IMR-90 (cell line): ENCODE measurements around the gene INCA1. TPM values are rescaled to one million over a fixed set of nuclear protein-coding genes. Genes with fewer than 3 reads are reported as not detected.

Experiments
- ATAC-seq: fragments of 200-7000 bp; cut with Tn5 transposase; 2 replicates; pipeline ENCODE4 v1.9.1; 2020; ENCODE audit warnings: low read depth, mild to moderate bottlenecking, moderate library complexity
- BruUV-seq: library from RNA; stranded (reverse); fragments of 400-500 nt; replicated peaks from 2 replicates; lab custom pipeline; 2021; lab: Mats Ljungman, UMichigan
- CTCF ChIA-PET: fragments of 300-600 bp; formaldehyde crosslinking; extraction: SDS; loops from one replicate; lab custom pipeline; 2021; ENCODE audit warnings: antibody characterized with exemption; lab: Yijun Ruan, JAX
- POLR2A ChIA-PET: fragments of 300-600 bp; sonication (Branson Sonifier 250); formaldehyde crosslinking; loops from one replicate; lab custom pipeline; 2022; ENCODE audit warnings: antibody characterized with exemption; ENCODE audit not compliant: unreplicated experiment; lab: Charles Lee
- DNase-seq: peaks from one replicate; pipeline ENCODE4 v3.0.0; 2013
- H2AFZ ChIP-seq: replicated peaks from 2 replicates; pipeline ENCODE3; 2013; ENCODE audit warnings: low read length, mild to moderate bottlenecking; ENCODE audit not compliant: poor library complexity
- H2AK5ac ChIP-seq: 2 replicates; pipeline ENCODE4 v1.6.1; 2013; ENCODE audit warnings: low read depth, low read length, inconsistent platforms
- H2AK9ac ChIP-seq: replicated peaks from 2 replicates; pipeline ENCODE3; 2013; ENCODE audit warnings: mild to moderate bottlenecking, low read depth, low read length, moderate library complexity; ENCODE audit not compliant: poor library complexity
- H2BK120ac ChIP-seq: 2 replicates; pipeline ENCODE4 v1.6.1; 2013; ENCODE audit warnings: low read depth, low read length, inconsistent platforms
- H2BK15ac ChIP-seq: 3 replicates; pipeline ENCODE4 v1.6.1; 2013; ENCODE audit warnings: low read depth, low read length, inconsistent platforms
- H2BK20ac ChIP-seq: 2 replicates; pipeline ENCODE4 v1.6.1; 2013; ENCODE audit warnings: low read depth, mild to moderate bottlenecking, inconsistent platforms, low read length, moderate library complexity
- H2BK5ac ChIP-seq: 2 replicates; pipeline ENCODE4 v1.6.1; 2013; ENCODE audit warnings: mild to moderate bottlenecking, low read depth, low read length, inconsistent platforms; ENCODE audit not compliant: poor library complexity, severe bottlenecking
- H3K14ac ChIP-seq: replicated peaks from 2 replicates; pipeline ENCODE4 v1.6.1; 2013; ENCODE audit warnings: low read depth, low read length, inconsistent platforms
- H3K18ac ChIP-seq: 2 replicates; pipeline ENCODE4 v1.6.1; 2013; ENCODE audit warnings: low read depth, low read length, control low read depth
- H3K23ac ChIP-seq: 2 replicates; pipeline ENCODE4 v1.6.1; 2013; ENCODE audit warnings: low read depth, low read length, inconsistent platforms
- H3K27ac ChIP-seq: 2 replicates; pipeline ENCODE4 v1.5.1; 2013; ENCODE audit warnings: mild to moderate bottlenecking, control low read depth, low read length; ENCODE audit not compliant: insufficient read depth
- H3K27me3 ChIP-seq: 2 replicates; pipeline ENCODE4 v1.6.1; 2013; ENCODE audit warnings: low read length; ENCODE audit not compliant: control insufficient read depth, insufficient read depth
- H3K36me3 ChIP-seq: 2 replicates; pipeline ENCODE4 v1.6.1; 2013; ENCODE audit warnings: low read length, mixed read lengths; ENCODE audit not compliant: control insufficient read depth, insufficient read depth
- H3K4ac ChIP-seq: 2 replicates; pipeline ENCODE4 v1.6.1; 2013; ENCODE audit warnings: low read depth, low read length, inconsistent platforms
- H3K4me1 ChIP-seq: 2 replicates; pipeline ENCODE4 v1.6.1; 2013; ENCODE audit warnings: low read length, mixed read lengths; ENCODE audit not compliant: control insufficient read depth, insufficient read depth
- H3K4me2 ChIP-seq: 2 replicates; pipeline ENCODE4 v1.6.1; 2013; ENCODE audit warnings: low read depth, mild to moderate bottlenecking, control low read depth, low read length, moderate library complexity
- H3K4me3 ChIP-seq: 2 replicates; pipeline ENCODE4 v1.5.1; 2013; ENCODE audit warnings: low read depth, mild to moderate bottlenecking, control low read depth, low read length, moderate library complexity; ENCODE audit not compliant: insufficient read depth
- H3K56ac ChIP-seq: 2 replicates; pipeline ENCODE4 v1.6.1; 2013; ENCODE audit warnings: low read length, inconsistent platforms; ENCODE audit not compliant: insufficient read depth; ENCODE audit errors: extremely low read depth
- H3K79me1 ChIP-seq, 2 experiments: 2 replicates each; pipeline ENCODE4 v1.6.1; 2013; ENCODE audit warnings: low read length in 2 of 2, inconsistent platforms in 1 of 2, low read depth in 1 of 2
- H3K9ac ChIP-seq: 2 replicates; pipeline ENCODE4 v1.6.1; 2013; ENCODE audit warnings: low read depth, low read length, control low read depth
- H3K9me1 ChIP-seq: 2 replicates; pipeline ENCODE4 v1.6.1; 2013; ENCODE audit warnings: low read length, inconsistent platforms; ENCODE audit not compliant: insufficient read depth
- H3K9me3 ChIP-seq: 2 replicates; pipeline ENCODE4 v1.6.1; 2013; ENCODE audit warnings: low read length; ENCODE audit not compliant: control insufficient read depth, insufficient read depth
- H4K20me1 ChIP-seq: 2 replicates; pipeline ENCODE4 v1.6.1; 2013; ENCODE audit warnings: low read length, inconsistent platforms; ENCODE audit not compliant: insufficient read depth
- H4K5ac ChIP-seq: 2 replicates; pipeline ENCODE4 v1.6.1; 2013; ENCODE audit warnings: mild to moderate bottlenecking, low read depth, low read length, control low read depth
- H4K8ac ChIP-seq, 2 experiments: 2 replicates each; pipeline ENCODE4 v1.6.1; 2013; ENCODE audit warnings: low read depth in 2 of 2, low read length in 2 of 2, control low read depth in 1 of 2, inconsistent platforms in 1 of 2
- H4K91ac ChIP-seq: 2 replicates; pipeline ENCODE4 v1.6.1; 2013; ENCODE audit warnings: low read depth, low read length, inconsistent platforms; ENCODE audit not compliant: insufficient read depth
- CEBPB ChIP-seq: IDR thresholded peaks from 2 replicates; pipeline ENCODE4 v1.6.1; 2012; ENCODE audit warnings: low read depth, low read length, improper control_type of control experiment
- POLR2A ChIP-seq: IDR thresholded peaks from 2 replicates; pipeline ENCODE4 v1.6.1; 2012; ENCODE audit warnings: mild to moderate bottlenecking, low read depth, low read length
- RAD21 ChIP-seq: IDR thresholded peaks from 2 replicates; pipeline ENCODE4 v1.6.1; 2012; ENCODE audit warnings: low read length, improper control_type of control experiment
- WGBS, 2 experiments: methylation state at CpG; one replicate each; pipeline versions ENCODE4 v1.1.5 to v1.1.7; 2013; ENCODE audit warnings: missing lambda C conversion rate in 2 of 2; ENCODE audit not compliant: insufficient read length in 1 of 2; ENCODE audit errors: extremely low coverage in 2 of 2; 5-methylcytosine and 5-hydroxymethylcytosine counted together
- dilution Hi-C: fragments of 300-500 bp; cut with HindIII; formaldehyde crosslinking; loops from one replicate; pipeline ENCODE4 v1.14.3; 2018; ENCODE audit warnings: low sequenced_read_pairs; ENCODE audit not compliant: unreplicated experiment
- in situ Hi-C: fragments of 300-500 bp; cut with MboI; formaldehyde crosslinking; loops from 3 replicates; pipeline ENCODE4 v1.14.3; 2019; ENCODE audit warnings: low sequenced_read_pairs, inconsistent platforms, mixed read lengths
- intact Hi-C: fragments of 100-400 bp; cut with micrococcal nuclease; formaldehyde crosslinking; loops from 2 replicates; pipeline ENCODE4 v1.10.0; 2022
- polyA plus RNA-seq, 3 experiments: library from polyadenylated mRNA; depleted of rRNA; stranded (reverse); fragments of >200 nt; gene quantifications; 2 replicates each; pipeline ENCODE4 v1.2.3, GENCODE V29; 2012; ENCODE audit warnings: low replicate concordance in 1 of 3
- total RNA-seq: library from RNA; depleted of rRNA; stranded (reverse); fragments of >200 nt; gene quantifications from 2 replicates; pipeline ENCODE4 v1.2.3, GENCODE V29; 2012

The INCA1 gene
- total and polyA plus RNA-seq, 2 of the 4 experiments (the other 2 are of a cell fraction): 0.18 to 0.51 TPM

- no peak overlapping the region for H3K4ac ChIP-seq
- no peak overlapping the region for H3K14ac ChIP-seq
- DNase-seq (no peak), ATAC-seq (no peak)
- no peak overlapping the region for H3K27ac ChIP-seq
- peaks cover 3% of the 10 kb centered on the region; the same call in 1 of the 2 replicates for H4K20me1 ChIP-seq
- H2BK20ac ChIP-seq: no peak overlapping the region
- H3K4me1 ChIP-seq: peaks cover 14% of the 10 kb centered on the region
- no peak overlapping the region for H2BK5ac ChIP-seq
- intact Hi-C loops (loop anchor here (5.0 kb wide), 1 partner anchor 58 kb away; no protein-coding TSS in a partner anchor), dilution Hi-C loops (no loop called here), in situ Hi-C loops (no loop called here)
- H3K56ac ChIP-seq: no peak overlapping the region
- ChIA-PET CTCF (no interaction called here), POLR2A (interaction anchor here (1.1 to 3.0 kb wide), 3 partner anchors 8 to 26 kb away, joined by 3 to 19 read pairs (median 14); partner anchors contain the start of genes PFN1, RNF167 and SLC25A11)
- no peak overlapping the region for H2BK15ac ChIP-seq
- H3K23ac ChIP-seq: no peak overlapping the region
- H3K9ac ChIP-seq: no peak overlapping the region
- peaks cover 15% of the 10 kb centered on the region for H3K36me3 ChIP-seq
- no peak overlapping the region for H2AFZ ChIP-seq
- H3K18ac ChIP-seq: no peak overlapping the region
- TF ChIP-seq CEBPB (0 out of 2 replicates have a peak, but pooled peaks have one; percentile 33), POLR2A (peak; percentile 32; the same call in 1 of the 2 replicates), RAD21 (no peak)
- peaks cover 14% of the 10 kb centered on the region for H3K9me1 ChIP-seq
- H4K5ac ChIP-seq: no peak overlapping the region
- H3K9me3 ChIP-seq: no peaks in the 10 kb centered on the region
- H3K27me3 ChIP-seq: no peaks in the 10 kb centered on the region
- no peak overlapping the region for H3K4me3 ChIP-seq
- no peak overlapping the region for H2BK120ac ChIP-seq
- H2AK5ac ChIP-seq: peak overlapping the region; percentile 28; the same call in 1 of the 2 replicates
- no peak overlapping the region for H2AK9ac ChIP-seq
- H4K8ac ChIP-seq: no peak overlapping the region; a peak in 1 of 4 replicates
- H3K4me2 ChIP-seq: no peak overlapping the region
- BruUV-seq: no TSS peak
- WGBS, 2 experiments: 100% methylated on average over 2 of the region's 15 CpGs; no CpG with 5 or more reads in 1 of the 2 experiments
- H3K79me1 ChIP-seq: peaks cover 14 to 57% of the 10 kb centered on the region in 2 experiments
- H4K91ac ChIP-seq: no peak overlapping the region
These were observed 31.9 kb downstream of the INCA1 start for GRCh38 chr17:4965311-4965986.
